Suppressor macrophage treated with lipopolysaccharide for 1 hour (primary cell): ENCODE data around the gene TAGAP.

Experiments used
- DNase-seq, 3 donors: peaks; one replicate each; pipeline ENCODE4 v3.0.0-alpha.2; 2020 to 2022

Gene TAGAP, protein sequence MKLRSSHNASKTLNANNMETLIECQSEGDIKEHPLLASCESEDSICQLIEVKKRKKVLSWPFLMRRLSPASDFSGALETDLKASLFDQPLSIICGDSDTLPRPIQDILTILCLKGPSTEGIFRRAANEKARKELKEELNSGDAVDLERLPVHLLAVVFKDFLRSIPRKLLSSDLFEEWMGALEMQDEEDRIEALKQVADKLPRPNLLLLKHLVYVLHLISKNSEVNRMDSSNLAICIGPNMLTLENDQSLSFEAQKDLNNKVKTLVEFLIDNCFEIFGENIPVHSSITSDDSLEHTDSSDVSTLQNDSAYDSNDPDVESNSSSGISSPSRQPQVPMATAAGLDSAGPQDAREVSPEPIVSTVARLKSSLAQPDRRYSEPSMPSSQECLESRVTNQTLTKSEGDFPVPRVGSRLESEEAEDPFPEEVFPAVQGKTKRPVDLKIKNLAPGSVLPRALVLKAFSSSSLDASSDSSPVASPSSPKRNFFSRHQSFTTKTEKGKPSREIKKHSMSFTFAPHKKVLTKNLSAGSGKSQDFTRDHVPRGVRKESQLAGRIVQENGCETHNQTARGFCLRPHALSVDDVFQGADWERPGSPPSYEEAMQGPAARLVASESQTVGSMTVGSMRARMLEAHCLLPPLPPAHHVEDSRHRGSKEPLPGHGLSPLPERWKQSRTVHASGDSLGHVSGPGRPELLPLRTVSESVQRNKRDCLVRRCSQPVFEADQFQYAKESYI

GRCh38 chr6:159044899-159045727 lies at the start of gene TAGAP:
Gene TAGAP, minus strand, starts transcription at chr6:159044991. Its CDS starts 845 bp downstream, at chr6:159044146.
- DNase-seq, result peak; percentile 94 to 97 (median 95)

DNA sequence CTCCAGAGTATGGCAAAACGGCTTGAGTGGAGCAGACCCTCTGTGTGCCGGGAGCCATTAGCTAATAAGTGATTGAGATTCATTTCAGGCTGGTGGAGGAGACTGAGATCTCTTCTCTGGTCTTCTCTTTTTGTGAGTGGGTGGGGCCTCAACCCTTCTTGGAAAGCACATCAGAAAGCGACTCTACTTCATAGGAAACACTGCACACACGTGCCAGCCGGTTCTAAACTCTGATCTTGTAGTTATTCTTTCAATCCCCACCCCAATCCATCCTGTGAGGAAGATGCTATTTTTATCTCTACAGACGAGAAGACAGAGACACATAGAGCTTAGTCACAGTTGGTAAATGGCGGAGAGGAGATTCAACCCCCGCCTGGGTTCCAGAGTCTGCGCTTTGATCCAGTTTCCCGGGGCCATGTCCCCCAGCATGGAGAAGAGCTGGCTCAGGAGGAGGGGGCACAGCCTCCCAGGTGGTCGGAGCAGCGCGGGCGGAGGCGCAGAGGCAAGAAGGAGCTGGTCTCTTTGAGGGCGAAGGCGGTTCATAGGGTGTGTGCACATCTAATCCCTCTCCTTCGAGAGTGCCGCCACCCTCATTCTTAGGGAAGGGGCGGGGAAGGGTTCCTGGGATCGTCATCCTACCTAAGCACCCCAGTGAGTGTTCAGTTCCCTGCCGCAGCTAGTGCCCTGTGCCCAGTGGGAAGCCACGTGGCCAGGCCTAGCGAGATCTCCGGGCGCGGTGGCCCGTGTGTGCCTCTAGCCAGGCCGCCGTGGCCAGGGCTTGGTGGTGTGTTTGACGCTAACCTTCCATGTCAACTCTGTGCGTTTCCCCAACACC lies 49.0 kb upstream of the TAGAP start:
- DNase-seq, result peak in 2 of 3 donors; percentile 38 to 74

GRCh38 chr6:159092631-159093030 lies 47.8 kb upstream of the TAGAP start:
- peak; percentile 79 to 96 (median 91) for DNase-seq

DNA sequence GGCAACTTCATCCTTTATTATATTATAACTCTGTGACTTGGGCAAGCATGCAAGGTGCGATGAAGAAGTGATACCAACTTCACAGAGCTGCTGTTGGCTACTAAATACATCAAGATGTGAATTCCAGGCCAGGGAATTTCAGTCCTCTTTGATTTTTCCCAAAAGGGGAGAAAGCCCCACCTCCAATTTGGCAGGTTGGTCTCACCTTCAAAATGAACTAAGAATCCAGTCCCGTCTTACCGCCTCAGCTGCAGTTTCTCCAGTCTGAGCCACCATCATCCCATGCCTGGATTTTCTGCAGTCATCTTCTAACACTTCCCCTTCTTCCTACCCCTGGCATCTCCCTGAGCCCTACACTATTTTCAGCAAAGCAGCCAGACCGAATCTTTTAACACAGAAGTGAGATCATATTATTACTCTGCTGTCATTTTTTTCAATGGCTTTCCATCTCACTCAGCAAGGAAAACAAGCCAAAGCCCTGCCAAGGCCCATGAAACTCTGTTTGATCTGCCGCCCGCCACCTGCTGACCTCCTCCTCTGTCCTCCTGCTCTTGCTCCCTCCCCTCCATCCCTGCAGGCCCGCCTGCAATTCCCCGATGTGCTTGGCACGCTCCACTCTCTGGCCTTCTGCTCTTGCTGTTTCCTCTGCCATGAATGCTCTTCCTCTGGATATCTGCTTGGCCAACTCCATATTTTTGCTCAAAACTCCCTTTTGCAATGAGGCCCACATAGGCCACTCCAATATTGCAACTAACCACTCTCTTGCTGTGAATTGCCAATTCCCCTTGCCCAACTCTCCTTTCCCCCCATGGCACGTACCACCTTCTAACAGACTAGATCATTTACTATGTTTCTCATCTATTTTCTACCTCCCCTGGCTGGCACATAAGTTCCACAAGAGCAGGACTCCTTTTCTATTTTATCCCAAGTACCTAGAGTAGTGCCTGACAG lies 46.0 kb upstream of the TAGAP start:
- peak in 1 of 3 donors; percentile 48 for DNase-seq

GRCh38 chr6:159089909-159090308 lies 45.1 kb upstream of the TAGAP start:
- no peak for DNase-seq

DNA sequence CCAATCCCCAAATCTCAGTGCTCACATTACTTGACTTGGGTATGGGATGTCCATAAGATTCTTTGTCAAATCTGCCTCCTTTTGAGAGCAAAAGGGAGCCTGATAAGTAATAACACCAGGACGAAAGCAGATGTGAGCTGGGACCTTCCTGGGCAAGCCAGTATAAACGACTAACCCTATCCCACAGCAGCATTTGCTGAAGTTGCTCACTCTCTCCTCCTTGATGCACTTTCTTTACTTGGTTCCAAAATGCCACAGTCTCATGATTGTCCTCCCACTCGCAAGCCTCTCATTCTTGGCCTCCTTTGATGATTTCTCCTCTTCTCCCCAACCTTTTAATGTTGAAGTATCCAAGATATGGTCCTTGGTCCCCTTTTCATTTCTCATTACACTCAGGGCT lies 44.7 kb upstream of the TAGAP start:
- DNase-seq, result no peak

- no peak for DNase-seq
Measured at GRCh38 chr6:159086033-159086618, 41.3 kb upstream of the TAGAP start.

DNA sequence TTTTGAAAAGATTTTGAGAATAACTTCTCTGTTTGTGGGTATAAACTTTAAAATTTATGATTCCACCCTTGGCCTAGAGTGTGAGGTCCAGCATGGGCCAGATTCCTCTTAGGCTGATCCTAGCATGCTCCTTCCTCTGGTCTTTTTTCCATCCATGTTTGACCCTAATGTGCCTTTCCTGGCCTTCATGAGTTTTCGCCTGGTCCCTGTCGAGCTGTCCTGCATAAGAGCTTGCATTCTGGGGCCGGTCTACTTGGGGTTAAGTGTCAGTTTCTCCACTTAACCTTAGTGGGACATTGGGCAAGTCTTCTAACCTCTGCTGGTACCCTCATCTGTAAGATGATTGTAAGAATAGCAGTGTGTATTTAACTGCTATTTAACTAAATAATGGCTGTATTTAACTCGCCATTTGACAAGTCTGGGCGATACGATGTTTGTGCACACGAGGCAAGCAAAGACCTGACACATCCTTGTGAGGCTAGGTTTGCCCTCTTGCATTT lies 40.7 kb upstream of the TAGAP start:
- no peak for DNase-seq

DNA sequence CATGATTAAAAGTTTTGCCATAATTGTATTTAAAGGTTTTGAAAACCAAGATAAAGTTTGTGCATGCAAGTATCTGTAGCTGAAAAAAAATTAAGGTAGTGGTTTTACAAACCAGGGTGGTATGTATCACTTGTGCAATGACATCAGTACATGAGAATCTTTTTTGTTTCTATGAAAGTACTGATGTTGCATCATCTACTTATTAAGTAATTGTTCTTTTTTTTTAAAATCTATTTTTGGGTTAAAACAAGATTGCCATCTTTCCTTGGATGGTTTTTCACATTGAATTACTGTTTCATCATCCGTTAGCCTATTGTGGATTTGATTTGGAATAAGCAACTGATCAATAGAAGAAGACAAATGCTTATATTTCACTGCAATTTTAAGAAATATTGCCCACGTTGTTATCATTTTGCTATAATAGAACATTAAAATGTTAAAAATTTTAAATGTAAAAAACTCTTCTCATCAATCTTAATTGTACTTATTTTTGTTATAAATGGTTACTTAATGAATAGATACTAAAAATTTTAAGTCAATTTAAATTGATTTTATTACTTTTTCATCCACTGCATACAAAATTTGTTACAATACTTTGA lies 39.8 kb upstream of the TAGAP start:
- DNase-seq, result peak in 2 of 3 donors; percentile 77 to 78

DNA sequence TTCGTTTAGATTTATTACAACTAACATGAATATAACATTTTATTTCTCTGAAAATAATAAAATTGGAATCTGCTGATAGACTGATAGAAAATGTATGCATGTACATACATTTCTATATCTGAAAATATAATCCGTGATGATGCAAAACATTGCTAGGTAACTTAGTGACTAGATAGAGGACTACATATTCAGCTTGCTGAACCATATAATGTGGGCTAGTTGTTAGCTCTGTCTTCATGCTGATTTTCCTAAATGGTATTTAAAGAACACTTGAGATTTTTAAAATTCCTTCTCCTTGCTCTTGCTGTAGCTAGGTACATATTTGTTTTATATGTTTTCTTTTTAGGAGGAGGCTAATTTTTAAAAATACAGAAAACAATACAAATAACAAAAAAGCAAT lies 38.4 kb upstream of the TAGAP start:
- DNase-seq, result no peak

- no peak for DNase-seq
Measured at GRCh38 chr6:159082039-159082815, 37.4 kb upstream of the TAGAP start.

- no peak for DNase-seq
Measured at GRCh38 chr6:159080217-159080976, 35.6 kb upstream of the TAGAP start.

DNA sequence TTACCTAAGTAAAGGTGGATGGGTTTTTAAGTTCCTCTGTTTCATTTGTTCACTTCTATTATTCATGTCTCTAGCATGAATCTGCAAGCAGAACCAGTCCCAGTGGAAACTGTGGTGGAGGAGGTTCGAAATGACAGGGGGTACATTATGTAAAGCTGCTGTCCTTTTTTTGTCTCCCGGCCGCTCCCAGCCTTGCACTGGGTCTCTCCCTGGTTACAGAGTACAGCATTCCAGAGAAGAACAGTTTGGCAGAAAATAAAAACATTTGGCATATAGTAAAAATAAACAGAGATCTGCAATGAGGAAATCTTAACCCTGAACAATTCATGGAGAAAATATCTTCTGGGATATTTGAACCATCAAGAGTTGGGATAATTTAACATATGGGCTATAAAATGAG lies 34.6 kb upstream of the TAGAP start:
- DNase-seq, result no peak

DNA sequence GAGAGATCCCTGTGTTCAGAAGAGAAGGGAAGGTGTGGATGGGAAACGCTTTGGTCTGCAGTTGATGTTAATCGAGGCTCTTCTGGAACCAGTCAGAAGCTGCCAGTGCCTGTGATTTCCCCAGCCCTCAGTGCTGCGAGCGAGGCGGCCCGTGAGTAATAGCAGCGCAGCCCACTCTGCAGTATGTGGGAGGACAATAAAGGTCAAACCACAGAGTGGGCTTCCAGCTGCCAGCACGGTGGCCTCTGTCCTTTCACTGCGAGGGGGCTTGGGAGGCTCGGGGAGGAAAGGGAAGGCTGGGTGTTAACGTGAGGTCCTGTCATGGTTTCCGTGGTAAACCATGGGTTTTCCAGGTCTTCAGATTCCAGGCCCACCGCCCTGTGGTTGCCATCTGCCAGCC lies 32.3 kb upstream of the TAGAP start:
- DNase-seq, result no peak

GRCh38 chr6:159075506-159076228 lies 30.9 kb upstream of the TAGAP start:
- peak; percentile 37 to 70 (median 57) for DNase-seq

GRCh38 chr6:159074876-159075275 lies 30.1 kb upstream of the TAGAP start:
- no peak for DNase-seq

- peak; percentile 62 to 75 (median 67) for DNase-seq
Measured at GRCh38 chr6:159074120-159074684, 29.4 kb upstream of the TAGAP start.
